GM19023 (cell line): ENCODE results near the gene CDH13.

Experiments used
- ATAC-seq: cut with Tn5 transposase; IDR thresholded peaks from one replicate; pipeline ENCODE4 v1.9.1; 2021; ENCODE audit warnings: mild to moderate bottlenecking, moderate library complexity; ENCODE audit not compliant: unreplicated experiment

CDH13 gene

GRCh38 chr16:83833921-83834320, 1207.2 kb downstream of the CDH13 start:
- no peak for ATAC-seq

- no peak for ATAC-seq
These were observed 1209.1 kb downstream of the CDH13 start for GRCh38 chr16:83835586-83836566.

DNA sequence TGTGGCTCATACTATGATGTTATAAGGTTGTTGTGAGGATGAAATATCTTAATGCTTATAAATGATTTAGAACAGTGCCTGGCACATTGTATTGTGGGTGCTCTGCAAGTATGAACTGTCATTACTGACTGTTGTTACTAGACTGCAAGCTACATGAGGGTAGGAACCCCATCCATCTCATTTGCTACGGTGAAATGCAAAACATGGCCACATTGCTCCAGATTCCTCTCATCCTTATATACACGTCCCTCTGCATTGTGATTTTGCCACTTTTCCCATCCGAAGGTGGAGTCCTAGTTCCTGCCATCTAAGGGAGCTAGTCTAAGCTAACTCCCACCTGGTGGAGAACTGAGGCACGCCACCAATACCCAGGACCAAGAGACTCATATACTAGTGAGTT, 1210.8 kb downstream of the CDH13 start:
- no peak for ATAC-seq

DNA sequence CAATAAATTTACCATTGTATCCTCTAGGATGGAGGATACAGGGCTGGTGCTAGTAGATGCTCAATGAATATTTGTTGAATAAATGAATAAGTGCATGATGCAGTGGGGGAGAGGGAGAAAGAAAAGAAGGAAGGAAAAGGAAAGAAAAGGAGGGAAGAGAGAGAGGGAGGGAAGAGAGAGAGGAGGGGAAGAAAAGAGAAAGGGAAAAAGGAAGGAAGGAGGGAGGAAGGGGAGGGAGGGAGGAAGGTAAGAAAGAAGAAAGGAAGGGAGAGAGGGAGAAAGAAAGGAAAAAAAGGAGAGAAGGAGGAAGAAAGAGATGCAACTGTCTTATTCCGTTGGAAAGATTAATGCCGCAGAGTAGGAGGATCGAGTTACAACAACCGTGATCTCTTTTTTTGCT, 1211.4 kb downstream of the CDH13 start:
- no peak for ATAC-seq

DNA sequence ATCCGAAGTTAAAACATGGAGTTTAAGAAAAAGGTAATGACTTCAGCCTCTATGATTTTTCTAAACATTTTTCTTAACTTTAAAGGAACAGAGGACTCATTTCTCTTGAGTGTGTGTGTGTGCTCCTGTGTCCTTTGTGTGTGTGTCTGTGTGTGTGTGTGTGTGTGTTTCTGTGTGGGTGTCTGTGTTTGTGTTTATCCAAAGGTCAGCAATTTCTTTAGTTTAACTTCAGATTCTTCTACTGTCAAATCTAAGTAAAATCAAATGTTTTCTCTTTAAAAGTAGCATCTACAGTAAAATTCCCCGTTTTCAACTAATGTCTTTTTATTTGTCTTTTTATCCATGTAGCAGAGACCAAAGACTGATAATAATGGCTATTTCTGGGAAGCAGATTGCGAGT, 1212.8 kb downstream of the CDH13 start:
- no peak for ATAC-seq

DNA sequence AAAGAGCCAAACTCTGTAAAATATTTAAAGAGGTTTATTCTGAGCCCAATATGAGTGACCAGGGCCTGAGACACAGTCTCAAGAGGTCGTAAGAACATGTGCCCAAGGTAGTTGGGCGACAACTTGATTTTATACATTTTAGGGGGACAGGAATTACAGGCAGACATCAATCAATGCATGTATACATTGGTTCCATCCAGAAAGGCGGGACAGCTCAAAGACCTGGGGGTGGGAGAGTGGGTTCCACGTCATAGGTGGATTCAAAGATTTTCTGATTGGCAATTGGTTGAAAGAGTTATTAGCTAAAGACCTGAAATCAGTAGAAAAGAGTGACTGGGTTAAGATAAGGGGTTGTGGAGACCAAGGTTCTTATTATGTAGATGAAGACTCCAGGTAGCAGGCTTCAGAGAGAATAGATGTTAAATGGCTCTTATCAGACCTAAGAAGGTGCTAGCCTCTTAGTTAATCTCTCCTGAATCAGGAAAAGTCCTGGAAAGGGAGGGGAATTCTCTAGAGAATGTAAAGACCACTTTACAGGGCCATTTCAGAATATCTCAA, 1213.4 kb downstream of the CDH13 start:
- no peak for ATAC-seq

DNA sequence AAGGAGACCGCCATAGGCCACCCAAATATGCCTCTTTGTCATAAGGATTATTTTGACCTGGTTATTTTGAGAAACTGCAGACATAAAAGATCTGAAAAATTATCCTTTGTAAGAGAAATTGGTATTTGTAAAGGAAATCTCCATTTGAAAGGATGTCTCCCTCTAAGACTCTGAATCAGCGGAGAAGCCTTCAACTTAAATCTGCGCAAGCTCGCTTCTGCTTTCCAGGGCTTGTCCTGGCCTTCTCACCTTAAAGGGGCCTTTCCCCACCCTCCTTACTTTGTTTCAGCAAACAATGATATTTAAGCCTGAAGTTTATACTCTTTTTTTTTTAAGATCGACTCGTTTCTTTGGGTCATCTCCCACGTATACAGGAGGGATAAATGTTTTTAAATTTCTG, 1215.5 kb downstream of the CDH13 start:
- no peak for ATAC-seq

DNA sequence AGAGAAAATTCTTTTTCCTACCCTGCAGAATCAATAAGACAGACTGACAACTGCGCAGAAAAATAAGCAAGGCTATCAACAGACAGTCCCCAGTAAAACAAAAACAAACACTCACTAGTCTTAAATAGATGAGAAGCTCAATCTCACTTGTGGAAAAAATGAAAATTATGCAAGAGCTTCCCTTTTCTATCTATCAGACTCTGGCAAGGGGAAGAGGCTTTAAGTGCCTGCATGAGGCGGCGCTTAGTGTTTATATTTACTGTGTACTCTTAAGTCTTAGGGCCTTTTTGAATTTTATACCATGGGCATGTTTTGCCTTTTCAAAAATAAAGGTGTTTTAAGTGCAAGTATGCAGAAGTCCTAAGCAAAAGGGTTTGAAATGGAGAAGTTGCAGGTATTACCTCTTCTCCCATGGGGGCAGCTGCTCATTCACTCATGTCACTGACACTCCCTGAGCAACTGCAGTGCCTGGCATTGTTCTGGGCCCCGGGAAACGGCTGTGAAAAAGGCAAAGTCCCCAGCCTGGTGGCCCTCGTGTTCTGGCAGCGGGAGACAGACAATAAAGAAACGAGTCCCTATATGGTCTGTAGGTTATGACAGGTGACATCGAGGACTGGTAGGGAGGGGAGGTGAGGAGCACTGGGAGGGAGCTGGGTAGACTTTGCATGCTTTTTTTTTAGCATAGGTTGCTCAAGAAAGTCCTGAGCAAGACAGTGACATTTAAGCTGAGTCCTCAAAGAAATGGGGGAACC, 1216.2 kb downstream of the CDH13 start:
- ATAC-seq, result no peak

DNA sequence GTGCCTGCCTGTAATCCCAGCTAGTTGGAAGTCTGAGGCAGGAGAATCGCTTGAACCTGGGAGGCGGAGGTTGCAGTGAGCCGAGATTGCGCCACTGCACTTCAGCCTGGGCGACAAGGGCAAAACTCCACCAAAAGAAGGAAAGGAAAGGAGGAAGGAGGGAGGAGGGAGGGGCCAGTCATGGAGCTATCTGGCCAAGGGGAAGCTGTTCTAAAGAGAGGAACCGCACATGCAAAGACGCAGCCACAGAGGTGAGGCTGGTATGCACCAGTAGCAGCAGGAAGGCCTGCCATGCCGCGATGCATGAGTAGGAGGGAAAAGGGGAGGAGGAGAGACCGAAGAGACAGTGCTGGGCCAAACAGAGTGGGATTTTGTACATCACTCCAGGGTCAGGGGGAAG, 1216.9 kb downstream of the CDH13 start:
- ATAC-seq, result no peak

- ATAC-seq, result no peak
These were observed 1218.5 kb downstream of the CDH13 start for GRCh38 chr16:83845263-83845662.

- no peak for ATAC-seq
These were observed 1220.8 kb downstream of the CDH13 start for GRCh38 chr16:83847371-83848225.

- ATAC-seq, result no peak
These were observed 1222.7 kb downstream of the CDH13 start for GRCh38 chr16:83849421-83849820.
